Effector memory CD4-positive, alpha-beta T cell (primary cell): ENCODE data around the gene C1orf52.

Experiments
- DNase-seq, 3 donors: peaks; one replicate each; pipeline ENCODE4 v3.0.0-alpha.2; 2020
- H3K27ac ChIP-seq: 2 replicates; pipeline ENCODE4 v1.7.0; 2013; ENCODE audit warnings: mild to moderate bottlenecking, low read length, moderate library complexity; ENCODE audit not compliant: insufficient read depth, poor library complexity, severe bottlenecking
- H3K27me3 ChIP-seq: replicated peaks from 2 replicates; pipeline ENCODE4 v1.7.0; 2013; ENCODE audit warnings: mild to moderate bottlenecking, low read length; ENCODE audit not compliant: insufficient read depth, control insufficient read depth, poor library complexity, severe bottlenecking
- H3K36me3 ChIP-seq: 2 replicates; pipeline ENCODE4 v1.7.0; 2013; ENCODE audit warnings: mild to moderate bottlenecking, low read length, moderate library complexity; ENCODE audit not compliant: control insufficient read depth, insufficient read depth
- H3K4me1 ChIP-seq: 2 replicates; pipeline ENCODE4 v1.7.0; 2013; ENCODE audit warnings: low read length, mild to moderate bottlenecking; ENCODE audit not compliant: control insufficient read depth, insufficient read depth, poor library complexity, severe bottlenecking
- H3K4me3 ChIP-seq: 2 replicates; pipeline ENCODE4 v1.7.0; 2013; ENCODE audit warnings: low read length, low read depth, mild to moderate bottlenecking; ENCODE audit not compliant: insufficient read depth, poor library complexity, severe bottlenecking
- H3K9me3 ChIP-seq: 2 replicates; pipeline ENCODE4 v1.7.0; 2013; ENCODE audit warnings: mild to moderate bottlenecking, low read length, moderate library complexity; ENCODE audit not compliant: control insufficient read depth

C1orf52 gene

GRCh38 chr1:85295654-85296053 is 36.2 kb upstream of the C1orf52 start:
- Histone ChIP-seq H3K9me3 (no peaks in the 10 kb centered on the region), H3K4me3 (no peak overlapping the region), H3K27me3 (no peaks in the 10 kb centered on the region), H3K27ac (no peak overlapping the region), H3K36me3 (no peaks in the 10 kb centered on the region), H3K4me1 (peaks cover 7% of the 10 kb centered on the region)
- DNase-seq, result no peak

GRCh38 chr1:85295006-85295431 is 35.6 kb upstream of the C1orf52 start:
- Histone ChIP-seq H3K4me3 (no peak overlapping the region), H3K4me1 (peaks cover 7% of the 10 kb centered on the region), H3K27me3 (no peaks in the 10 kb centered on the region), H3K9me3 (no peaks in the 10 kb centered on the region), H3K27ac (no peak overlapping the region), H3K36me3 (no peaks in the 10 kb centered on the region)
- no peak for DNase-seq

GRCh38 chr1:85290826-85291225 is 31.4 kb upstream of the C1orf52 start:
- Histone ChIP-seq H3K27ac (no peak overlapping the region), H3K9me3 (no peaks in the 10 kb centered on the region), H3K36me3 (no peaks in the 10 kb centered on the region), H3K27me3 (no peaks in the 10 kb centered on the region), H3K4me1 (no peaks in the 10 kb centered on the region), H3K4me3 (no peak overlapping the region)
- no peak for DNase-seq

GRCh38 chr1:85289848-85290335 is 30.4 kb upstream of the C1orf52 start:
- Histone ChIP-seq H3K36me3 (no peaks in the 10 kb centered on the region), H3K9me3 (no peaks in the 10 kb centered on the region), H3K27ac (no peak overlapping the region), H3K4me1 (no peaks in the 10 kb centered on the region), H3K27me3 (no peaks in the 10 kb centered on the region), H3K4me3 (no peak overlapping the region)
- no peak for DNase-seq

- Histone ChIP-seq H3K4me1 (no peaks in the 10 kb centered on the region), H3K27ac (no peak overlapping the region), H3K4me3 (no peak overlapping the region), H3K27me3 (no peaks in the 10 kb centered on the region), H3K9me3 (no peaks in the 10 kb centered on the region), H3K36me3 (no peaks in the 10 kb centered on the region)
- no peak for DNase-seq
These were observed 29.9 kb upstream of the C1orf52 start for GRCh38 chr1:85289207-85289847.

GRCh38 chr1:85284202-85284601 is 24.7 kb upstream of the C1orf52 start:
- Histone ChIP-seq H3K36me3 (no peaks in the 10 kb centered on the region), H3K4me3 (no peak overlapping the region), H3K27ac (no peak overlapping the region), H3K4me1 (no peaks in the 10 kb centered on the region), H3K9me3 (no peaks in the 10 kb centered on the region), H3K27me3 (no peaks in the 10 kb centered on the region)
- DNase-seq, result no peak

- no peaks in the 10 kb centered on the region for H3K4me1 ChIP-seq
- H3K9me3 ChIP-seq, result no peaks in the 10 kb centered on the region
- DNase-seq, result no peak
These were observed 24.2 kb upstream of the C1orf52 start for GRCh38 chr1:85283475-85284199.

GRCh38 chr1:85282424-85282823 is 23.0 kb upstream of the C1orf52 start:
- H3K4me3 ChIP-seq, result no peak overlapping the region
- no peaks in the 10 kb centered on the region for H3K27me3 ChIP-seq
- no peaks in the 10 kb centered on the region for H3K9me3 ChIP-seq
- DNase-seq, result no peak
- no peaks in the 10 kb centered on the region for H3K4me1 ChIP-seq
- no peak overlapping the region for H3K27ac ChIP-seq
- no peaks in the 10 kb centered on the region for H3K36me3 ChIP-seq

More at GRCh38 chr1:85283475-85284199, 24.2 kb upstream of the C1orf52 start:
- Histone ChIP-seq H3K36me3 (no peaks in the 10 kb centered on the region), H3K27ac (no peak overlapping the region), H3K27me3 (no peaks in the 10 kb centered on the region), H3K4me3 (no peak overlapping the region)

GRCh38 chr1:85280636-85281035 is 21.2 kb upstream of the C1orf52 start:
- Histone ChIP-seq H3K27ac (no peak overlapping the region), H3K4me3 (no peak overlapping the region), H3K9me3 (no peaks in the 10 kb centered on the region), H3K36me3 (no peaks in the 10 kb centered on the region), H3K4me1 (no peaks in the 10 kb centered on the region), H3K27me3 (no peaks in the 10 kb centered on the region)
- DNase-seq, result no peak

GRCh38 chr1:85279458-85280080 is 20.1 kb upstream of the C1orf52 start:
- H3K27ac ChIP-seq, result no peak overlapping the region
- no peak overlapping the region for H3K4me3 ChIP-seq
- H3K4me1 ChIP-seq, result no peaks in the 10 kb centered on the region
- no peaks in the 10 kb centered on the region for H3K36me3 ChIP-seq
- no peaks in the 10 kb centered on the region for H3K27me3 ChIP-seq
- no peak for DNase-seq
- no peaks in the 10 kb centered on the region for H3K9me3 ChIP-seq
